GM18868 (cell line): ENCODE data around the gene NAT10.

ENCODE experiments used
- ATAC-seq: cut with Tn5 transposase; IDR thresholded peaks from one replicate; pipeline ENCODE4 v1.9.1; 2021; ENCODE audit warnings: mild to moderate bottlenecking, moderate library complexity; ENCODE audit not compliant: unreplicated experiment

NAT10 gene

GRCh38 chr11:34105957-34106504 lies 602 bp downstream of the NAT10 start:
- ATAC-seq: no peak

DNA sequence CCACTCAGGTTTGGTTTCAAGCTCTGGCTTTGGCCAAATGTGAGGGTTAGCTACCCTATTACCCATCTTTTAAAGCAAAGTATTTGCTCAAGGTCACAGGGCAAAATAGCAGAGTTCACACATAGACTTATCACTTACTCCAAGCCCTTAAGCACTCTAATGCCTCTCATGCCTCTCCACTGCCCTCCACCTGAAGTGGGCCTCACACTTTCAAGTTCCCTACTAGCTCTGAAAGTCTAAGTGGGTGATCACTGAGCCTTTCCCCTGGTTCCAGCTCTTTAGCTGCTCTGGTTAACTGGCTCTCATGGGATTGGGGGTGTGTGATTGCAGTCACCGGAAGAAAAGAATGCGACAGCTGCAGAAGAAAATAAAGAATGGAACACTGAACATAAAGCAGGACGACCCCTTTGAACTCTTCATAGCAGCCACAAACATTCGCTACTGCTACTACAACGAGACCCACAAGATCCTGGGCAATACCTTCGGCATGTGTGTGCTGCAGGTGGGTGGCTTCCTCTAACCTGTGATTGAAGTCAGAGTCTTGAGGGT lies 6.4 kb downstream of the NAT10 start:
- no peak for ATAC-seq

DNA sequence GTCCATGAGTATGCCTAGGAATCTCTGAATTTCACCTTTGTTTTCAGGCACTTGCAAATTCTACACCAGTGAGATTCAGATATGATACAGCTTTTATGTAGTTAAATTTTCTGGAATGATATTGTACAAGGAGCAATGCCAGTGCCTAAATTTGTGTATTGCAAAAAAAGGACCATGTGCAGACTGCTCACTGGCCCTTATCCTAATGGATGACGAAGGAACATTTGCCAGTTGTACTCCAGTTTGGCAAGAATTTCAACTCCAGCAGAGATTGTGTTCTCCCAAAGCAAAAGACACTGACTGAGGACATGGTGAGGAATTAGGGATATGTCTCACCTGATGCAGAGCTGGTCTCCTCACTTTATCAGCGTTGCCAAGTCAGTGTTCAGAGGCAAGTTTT lies 8.6 kb downstream of the NAT10 start:
- no peak for ATAC-seq

DNA sequence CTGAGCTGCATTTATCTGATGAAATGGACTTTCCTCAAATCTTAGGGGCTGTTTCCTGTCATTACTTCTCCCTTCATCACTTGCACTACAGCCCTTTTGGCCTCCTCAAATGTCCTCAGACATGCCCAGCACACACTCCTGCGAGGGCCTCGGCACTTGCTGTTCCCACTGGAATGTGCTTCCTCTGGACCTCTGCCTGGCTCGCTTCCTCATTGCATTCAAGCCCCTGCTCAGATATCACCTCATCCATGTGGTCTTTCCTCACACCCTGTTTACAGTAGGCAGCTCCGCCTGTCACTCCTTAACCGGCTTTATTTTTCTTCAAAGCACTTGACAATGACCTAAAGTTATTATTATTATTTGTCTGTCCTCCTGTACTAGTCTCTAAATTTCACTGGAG lies 9.0 kb downstream of the NAT10 start:
- ATAC-seq: no peak

GRCh38 chr11:34120651-34121050 lies 15.2 kb downstream of the NAT10 start:
- ATAC-seq: no peak

DNA sequence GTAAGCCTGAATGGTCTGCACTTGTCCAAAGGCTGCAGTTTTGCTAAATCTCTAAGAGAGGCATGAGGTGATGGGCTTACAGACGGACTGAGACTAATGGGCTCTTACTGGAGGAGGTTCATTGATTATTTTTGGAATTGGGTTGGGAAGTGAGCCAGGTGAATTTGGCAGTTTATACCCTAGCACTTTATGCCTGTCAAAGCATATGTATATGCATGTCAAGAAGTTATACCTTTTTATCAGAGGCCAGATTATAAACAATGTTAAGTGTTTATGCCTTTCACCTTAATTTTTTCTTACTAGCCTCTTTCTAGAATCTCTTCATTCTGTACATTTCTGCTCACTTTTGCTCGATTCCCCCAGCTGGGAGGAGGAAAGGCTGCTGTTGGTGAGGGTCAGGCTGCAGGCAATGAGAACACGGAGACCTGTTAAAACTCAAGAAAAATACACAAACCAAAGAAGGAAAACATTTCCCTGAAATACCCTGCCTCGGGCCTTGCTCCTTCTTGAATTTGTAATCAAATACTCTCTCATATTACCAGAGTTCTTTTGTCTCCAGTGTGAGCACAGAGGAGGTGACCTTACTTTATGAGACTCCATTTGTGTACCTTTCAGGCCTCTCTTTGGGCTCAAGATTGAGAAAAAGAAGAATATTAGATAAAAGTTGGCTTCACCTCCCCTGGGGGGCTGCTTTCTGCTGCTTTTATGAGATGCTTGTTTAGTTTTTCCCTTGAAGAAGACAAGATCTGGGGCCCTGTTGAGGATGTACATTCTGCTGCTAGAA lies 19.6 kb downstream of the NAT10 start:
- ATAC-seq: no peak

- no peak for ATAC-seq
Observed at GRCh38 chr11:34126959-34127848, 21.8 kb downstream of the NAT10 start.

GRCh38 chr11:34128824-34129223 lies 23.4 kb downstream of the NAT10 start:
- ATAC-seq: no peak

- no peak for ATAC-seq
Observed at GRCh38 chr11:34132261-34132965, 27.0 kb downstream of the NAT10 start.

DNA sequence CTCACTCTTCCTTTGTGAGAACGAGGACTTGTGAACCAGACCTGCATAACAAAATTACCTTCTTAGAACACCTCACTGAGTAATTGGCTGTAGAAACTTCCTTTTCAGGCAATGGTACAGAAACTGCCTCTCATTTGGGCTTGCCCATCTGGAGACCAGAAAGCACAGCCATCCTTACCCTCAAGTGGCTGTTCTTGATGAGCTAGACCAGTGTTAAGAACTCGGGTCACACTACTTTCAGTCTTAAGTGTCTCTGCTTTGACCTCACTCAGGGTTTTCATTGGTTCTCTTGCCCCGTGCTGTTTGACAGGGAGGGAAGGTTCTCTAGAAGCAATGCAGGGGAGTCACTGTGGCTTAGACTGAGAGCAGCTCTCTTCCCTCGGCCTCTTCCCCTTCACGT lies 29.3 kb downstream of the NAT10 start:
- ATAC-seq: peak; percentile 81

DNA sequence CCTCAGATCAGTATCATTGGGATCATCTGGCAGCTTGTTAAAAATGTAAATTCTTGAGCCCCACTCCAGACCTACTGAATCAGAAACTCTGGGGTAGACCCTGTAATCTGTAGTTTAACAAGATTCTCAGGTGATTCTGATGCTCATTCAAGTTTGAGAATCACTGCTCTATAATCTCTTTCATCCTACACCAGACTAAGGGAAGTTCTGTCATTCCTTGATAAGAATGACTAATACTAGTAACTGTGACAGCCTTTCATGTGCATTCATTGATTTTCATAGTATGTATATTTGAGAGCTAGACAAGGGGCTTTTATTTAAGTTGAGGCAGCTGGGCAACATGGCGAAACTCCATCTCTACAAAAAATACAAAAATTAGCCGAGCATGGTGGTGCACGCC lies 30.0 kb downstream of the NAT10 start:
- no peak for ATAC-seq

DNA sequence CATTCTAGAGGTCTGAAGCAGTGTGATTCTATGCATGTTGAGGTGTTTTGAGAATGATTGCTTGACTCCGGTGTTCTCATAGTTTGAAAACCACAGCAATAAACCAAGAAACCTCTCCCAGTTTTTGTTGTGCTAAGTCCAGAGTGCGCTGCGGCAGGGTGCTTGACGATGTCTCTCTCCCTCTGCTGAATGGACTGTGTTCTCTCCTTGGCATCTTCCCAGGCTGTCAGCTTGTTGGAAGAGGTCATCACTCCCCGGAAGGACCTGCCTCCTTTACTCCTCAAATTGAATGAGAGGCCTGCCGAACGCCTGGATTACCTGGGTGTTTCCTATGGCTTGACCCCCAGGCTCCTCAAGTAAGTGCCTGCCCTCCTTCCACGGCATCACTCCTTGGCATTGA lies 31.0 kb downstream of the NAT10 start:
- no peak for ATAC-seq

GRCh38 chr11:34139346-34139745 lies 33.9 kb downstream of the NAT10 start:
- ATAC-seq: no peak

DNA sequence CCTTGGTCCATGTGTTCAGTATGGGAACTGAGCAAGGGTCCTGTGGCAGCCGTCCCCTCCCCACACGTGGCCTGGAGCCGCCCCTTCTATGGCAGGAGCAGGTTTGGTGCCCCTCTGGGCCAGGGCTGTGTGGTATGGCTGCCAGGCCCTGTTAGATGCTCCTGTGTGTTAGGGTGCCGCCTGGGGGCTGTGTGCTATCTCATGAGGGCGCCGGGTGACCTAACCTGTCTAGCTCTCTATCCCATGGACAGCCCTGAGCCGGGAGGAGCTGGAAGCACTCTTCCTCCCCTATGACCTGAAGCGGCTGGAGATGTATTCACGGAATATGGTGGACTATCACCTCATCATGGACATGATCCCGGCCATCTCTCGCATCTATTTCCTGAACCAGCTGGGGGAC lies 34.7 kb downstream of the NAT10 start:
- no peak for ATAC-seq

GRCh38 chr11:34143048-34143447 lies 37.6 kb downstream of the NAT10 start:
- no peak for ATAC-seq

- ATAC-seq: peak; percentile 70
Observed at GRCh38 chr11:34145073-34145472, 39.6 kb downstream of the NAT10 start.

DNA sequence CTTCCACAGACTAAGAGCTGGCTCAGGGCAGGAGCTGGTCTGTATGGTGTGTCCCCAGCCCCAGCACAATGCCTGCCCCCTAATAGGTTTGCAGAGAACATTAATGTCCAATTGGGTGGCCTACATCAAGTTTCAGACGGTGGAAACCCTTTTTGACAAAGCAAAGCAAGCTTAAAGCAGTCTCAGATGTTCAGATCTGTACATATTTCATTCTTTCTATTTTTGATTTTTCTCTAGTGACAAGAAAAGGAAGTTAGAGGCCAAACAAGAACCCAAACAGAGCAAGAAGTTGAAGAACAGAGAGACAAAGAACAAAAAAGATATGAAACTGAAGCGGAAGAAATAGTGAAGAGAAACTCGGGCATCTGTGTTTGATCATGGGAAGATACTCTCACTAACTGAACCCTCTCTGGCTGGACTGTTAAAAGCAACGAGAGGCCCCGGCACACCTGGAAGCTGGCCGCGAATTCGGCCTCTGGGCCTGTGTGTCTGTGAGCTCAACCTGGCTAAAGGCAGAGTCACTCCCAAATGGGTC lies 40.5 kb downstream of the NAT10 start:
- peak; percentile 62 for ATAC-seq

- ATAC-seq: no peak
Observed at GRCh38 chr11:34146411-34146810, 41.0 kb downstream of the NAT10 start.

DNA sequence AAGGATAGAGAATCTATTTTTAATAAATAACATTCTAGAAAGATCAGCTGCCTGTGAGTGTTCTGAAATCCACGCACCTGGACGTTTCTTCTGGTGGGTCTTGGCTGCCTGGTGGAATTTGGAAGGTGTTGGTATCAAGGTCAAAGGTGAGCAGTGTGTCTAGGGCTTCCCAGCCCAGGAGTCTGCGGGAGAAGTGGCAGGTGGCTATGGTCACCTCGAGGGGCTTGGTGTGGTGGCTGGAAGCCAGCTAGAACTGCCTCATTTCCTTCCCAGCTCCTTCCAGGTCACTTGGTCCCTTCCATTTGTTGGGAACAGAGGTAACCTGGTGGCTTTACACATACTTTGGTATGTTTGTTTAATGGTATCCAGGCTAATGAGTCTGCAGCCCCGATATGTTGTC lies 41.4 kb downstream of the NAT10 start:
- ATAC-seq: no peak

DNA sequence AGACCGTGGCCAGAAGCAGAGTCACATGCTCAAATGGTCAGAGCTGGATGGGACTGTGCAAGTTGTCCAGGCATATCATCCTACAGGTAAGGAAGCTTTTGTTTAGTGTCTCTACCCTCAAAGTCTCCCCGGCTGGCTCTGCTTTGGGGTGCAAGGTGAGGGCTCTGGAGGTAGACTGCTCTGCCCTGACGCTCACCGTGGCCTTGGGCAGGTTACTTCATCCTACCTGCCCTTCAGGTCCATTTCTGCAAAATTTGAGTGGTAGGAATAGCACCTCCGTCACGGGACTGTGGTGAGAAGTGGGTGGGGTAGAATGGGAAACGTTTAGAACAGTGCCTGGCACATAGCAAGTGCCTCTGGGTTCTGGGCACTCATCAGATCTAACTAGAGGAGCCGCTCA lies 42.2 kb downstream of the NAT10 start:
- ATAC-seq: no peak
